K562 (cell line): ENCODE measurements around the gene TIMM17B. TPM values are rescaled to one million over a fixed set of nuclear protein-coding genes. Genes with fewer than 3 reads are reported as not detected.

Experiments
- CBFA2T2 ChIP-seq: fragments of 450-650 bp; conservative IDR thresholded peaks from 2 replicates; pipeline ENCODE4 v1.6.1; 2017; ENCODE audit warnings: mild to moderate bottlenecking
- CC2D1A ChIP-seq: fragments of 450-650 bp; IDR thresholded peaks from 2 replicates; pipeline ENCODE4 v1.6.1; 2017; ENCODE audit warnings: mild to moderate bottlenecking
- FIP1L1 ChIP-seq: fragments of 200-400 bp; formaldehyde crosslinking; IDR thresholded peaks from 2 replicates; pipeline ENCODE4 v1.6.1; 2018; ENCODE audit warnings: mild to moderate bottlenecking, low read depth, low read length; ENCODE audit not compliant: poor library complexity, severe bottlenecking
- GTF2F1 ChIP-seq: IDR thresholded peaks from 2 replicates; pipeline ENCODE4 v1.6.1; 2011; ENCODE audit warnings: low read depth, low read length, improper control_type of control experiment
- HEY1 ChIP-seq: fragments of 250-450 bp; sonication (Bioruptor Pico); IDR thresholded peaks from 2 replicates; pipeline ENCODE4 v1.5.0; 2020; ENCODE audit warnings: mild to moderate bottlenecking, moderate library complexity, borderline replicate concordance
- IFI16 ChIP-seq: fragments of 250-450 bp; sonication (Bioruptor Pico); IDR thresholded peaks from 2 replicates; pipeline ENCODE4 v2.1.2; 2022; ENCODE audit warnings: mild to moderate bottlenecking, inconsistent platforms
- MTA3 ChIP-seq: fragments of 450-650 bp; formaldehyde crosslinking; IDR thresholded peaks from 2 replicates; pipeline ENCODE4 v1.6.1; 2017; ENCODE audit warnings: mild to moderate bottlenecking, borderline replicate concordance
- NEUROD1 ChIP-seq: fragments of 150-350 bp; IDR thresholded peaks from 2 replicates; pipeline ENCODE4 v1.6.1; 2014; ENCODE audit warnings: borderline replicate concordance, low read length, low read depth; ENCODE audit not compliant: partially characterized antibody
- NFE2 ChIP-seq: IDR thresholded peaks from 2 replicates; pipeline ENCODE4 v1.6.1; 2014; ENCODE audit warnings: antibody characterized with exemption, low read depth
- SIX5 ChIP-seq, 2 experiments: IDR thresholded peaks; 2 replicates each; pipeline ENCODE4 v1.6.1; 2011; ENCODE audit warnings: low read length in 2 of 2, borderline replicate concordance in 1 of 2, low read depth in 1 of 2, mild to moderate bottlenecking in 1 of 2, moderate library complexity in 1 of 2; ENCODE audit not compliant: insufficient read depth in 1 of 2
- TAF9B ChIP-seq: fragments of 450-650 bp; IDR thresholded peaks from 2 replicates; pipeline ENCODE4 v1.6.1; 2018; ENCODE audit warnings: mild to moderate bottlenecking; ENCODE audit not compliant: partially characterized antibody
- TBL1XR1 ChIP-seq, 2 experiments: IDR thresholded peaks; 2 replicates each; pipeline ENCODE4 v1.6.1; 2012; ENCODE audit warnings: improper control_type of control experiment in 2 of 2, low read length in 2 of 2, mild to moderate bottlenecking in 1 of 2
- TFE3 ChIP-seq: fragments of 450-650 bp; formaldehyde crosslinking; IDR thresholded peaks from 2 replicates; pipeline ENCODE4 v1.4.0; 2020; ENCODE audit warnings: mild to moderate bottlenecking, mixed read lengths
- YBX1 ChIP-seq: fragments of 450-650 bp; IDR thresholded peaks from 2 replicates; pipeline ENCODE4 v1.7.1; 2016; ENCODE audit warnings: mild to moderate bottlenecking
- ZBTB43 ChIP-seq: sonication (generic); formaldehyde crosslinking; IDR thresholded peaks from 2 replicates; pipeline ENCODE4 v1.8.0; 2023; ENCODE audit warnings: mild to moderate bottlenecking, missing genetic modification reagents
- ZBTB49 ChIP-seq: sonication (generic); formaldehyde crosslinking; IDR thresholded peaks from 2 replicates; pipeline ENCODE4 v1.8.0; 2022; ENCODE audit warnings: missing genetic modification reagents, mild to moderate bottlenecking, borderline replicate concordance
- ZFP30 ChIP-seq: fragments of 250-450 bp; sonication (Bioruptor Pico); IDR thresholded peaks from 2 replicates; pipeline ENCODE4 v1.8.0; 2022; ENCODE audit warnings: moderate library complexity, mild to moderate bottlenecking, inconsistent platforms, borderline replicate concordance
- ZNF124 ChIP-seq: sonication (generic); formaldehyde crosslinking; IDR thresholded peaks from 2 replicates; pipeline ENCODE4 v1.8.1; 2022; ENCODE audit warnings: missing genetic modification reagents
- ZNF133 ChIP-seq: fragments of 250-450 bp; sonication (Bioruptor Pico); IDR thresholded peaks from 2 replicates; pipeline ENCODE4 v1.4.0; 2020; ENCODE audit warnings: mild to moderate bottlenecking
- ZNF239 ChIP-seq: fragments of 250-450 bp; sonication (Bioruptor Pico); IDR thresholded peaks from 2 replicates; pipeline ENCODE4 v1.4.0; 2020; ENCODE audit warnings: mild to moderate bottlenecking
- ZNF316 ChIP-seq: fragments of 450-650 bp; IDR thresholded peaks from 2 replicates; pipeline ENCODE4 v1.6.1; 2016
- ZNF41 ChIP-seq: fragments of 250-450 bp; sonication (Bioruptor Pico); conservative IDR thresholded peaks from 2 replicates; pipeline ENCODE4 v1.4.0; 2020; ENCODE audit warnings: mild to moderate bottlenecking
- ZNF740 ChIP-seq, 3 experiments: fragments of 200-800 bp in 1 of 3; sonication (Bioruptor generic) in 1 of 3; sonication (generic) in 1 of 3; formaldehyde crosslinking in 1 of 3; IDR thresholded peaks; 2 replicates each; pipeline versions ENCODE4 v1.6.1 to v1.8.0; 2016 to 2022; ENCODE audit warnings: mild to moderate bottlenecking in 2 of 3, missing compliant biosample characterization in 2 of 3, missing genetic modification characterization in 2 of 3, missing genetic modification reagents in 1 of 3
- ZNF77 ChIP-seq: fragments of 250-450 bp; sonication (Bioruptor Pico); IDR thresholded peaks from 2 replicates; pipeline ENCODE4 v1.5.0; 2020
- ZNF785 ChIP-seq: fragments of 250-450 bp; sonication (Bioruptor Pico); IDR thresholded peaks from 2 replicates; pipeline ENCODE4 v1.4.0; 2020; ENCODE audit warnings: mild to moderate bottlenecking
- polyA plus RNA-seq, 8 experiments: library from polyadenylated mRNA; depleted of rRNA in 4 of 8; stranded (reverse) in 5 of 8; unstranded in 3 of 8; fragments of >200 nt; fragmentation: Nextera tagmentation in 2 of 8; fragmentation: Illumina TruSeq in 1 of 8; extraction: Ambion mirVana in 2 of 8; extraction: Trizol in 1 of 8; gene quantifications; 2 replicates each; pipeline versions ENCODE4 v1.2.1 to v1.2.3, GENCODE V29; 2011 to 2014; ENCODE audit warnings: inconsistent platforms in 1 of 8, missing spikeins in 1 of 8
- total RNA-seq, 7 experiments: library from RNA; depleted of rRNA in 6 of 7; stranded (reverse); fragments of >200 nt in 6 of 7; fragmentation: Illumina TruSeq in 2 of 7; extraction: Trizol in 2 of 7; gene quantifications; 2 replicates each; pipeline versions ENCODE4 v1.2.1 to v1.2.3, GENCODE V29; 2011 to 2021; ENCODE audit warnings: low replicate concordance in 1 of 7

Gene TIMM17B
- total and polyA plus RNA-seq, 9 of the 15 experiments (the other 6 are each of a cell fraction or from before 2014, with no cell fraction given) = 9.9 to 184 (median 115) TPM

GRCh38 chrX:48897157-48897624 is 377 bp downstream of the TIMM17B start (continued):
- TF ChIP-seq TFE3 (CRISPR knock-in tag) (no peak), CC2D1A (no peak), ZBTB49 (CRISPR knock-in tag) (no peak), ZNF740 (CRISPR knock-in tag; IDR thresholded peaks at IDR 0.05) (no peak), ZNF740 (tag; IDR thresholded peaks at IDR 0.05) (peak in 1 of 2 experiments; percentile 16; a peak in 1 of 4 replicates), ZFP30 (CRISPR knock-in tag) (no peak), YBX1 (no peak), ZNF124 (CRISPR knock-in tag) (no peak), ZBTB43 (CRISPR knock-in tag) (no peak), TBL1XR1 (IDR thresholded peaks at IDR 0.05; ENCODE audit: low read length in 2 of 2) (peak in 1 of 2 experiments; percentile 16; a peak in 1 of 4 replicates), FIP1L1 (peak; percentile 48), HEY1 (no peak), NEUROD1 (no peak), ZNF316 (no peak), CBFA2T2 (no peak), ZNF133 (CRISPR knock-in tag) (no peak), NFE2 (no peak), MTA3 (no peak), TAF9B (no peak), ZNF239 (CRISPR knock-in tag) (no peak), IFI16 (CRISPR knock-in tag) (no peak), ZNF77 (CRISPR knock-in tag) (no peak), SIX5 (IDR thresholded peaks at IDR 0.05; ENCODE audit: borderline replicate concordance in 1 of 2, insufficient read depth in 1 of 2, low read depth in 1 of 2, low read length in 2 of 2) (peak; percentile 5 to 10; a peak in 1 of 4 replicates), GTF2F1 (no peak), ZNF785 (CRISPR knock-in tag) (no peak), ZNF41 (CRISPR knock-in tag) (no peak)
